MM.1S (cell line): ENCODE data around the gene LDLRAD4.

Source experiments
- EZH2phosphoT487 ChIP-seq: fragments of 300-600 bp; sonication (generic); IDR thresholded peaks from 2 replicates; pipeline ENCODE4 v1.6.1; 2018; ENCODE audit warnings: antibody characterized with exemption, low read length
- TF ChIP-seq, protein P1 (sequence below): fragments of 300-600 bp; sonication (generic); IDR thresholded peaks from 2 replicates; pipeline ENCODE4 v1.5.1; 2016; ENCODE audit warnings: antibody characterized with exemption, low read length, mixed read lengths

DNA sequence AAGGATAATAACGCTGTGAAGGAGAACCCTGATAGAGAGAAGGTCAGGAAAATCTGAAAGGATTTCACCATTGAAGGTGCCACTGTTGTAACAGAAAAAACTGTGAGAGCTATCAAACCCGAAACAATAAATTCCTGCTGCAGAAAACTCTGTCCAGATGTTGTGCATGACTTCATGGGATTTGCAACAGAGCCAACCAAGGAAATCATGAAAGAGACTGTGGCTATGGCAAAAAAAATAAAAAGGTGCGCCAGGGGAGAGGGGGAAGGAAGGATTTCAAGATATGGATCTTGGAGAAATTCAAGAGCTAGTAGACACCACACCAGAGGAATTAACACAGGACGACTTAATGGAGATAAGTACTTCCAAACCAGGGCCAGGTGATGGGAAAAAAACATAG, 88.0 kb downstream of the LDLRAD4 start:
- TF ChIP-seq, protein P1, sequence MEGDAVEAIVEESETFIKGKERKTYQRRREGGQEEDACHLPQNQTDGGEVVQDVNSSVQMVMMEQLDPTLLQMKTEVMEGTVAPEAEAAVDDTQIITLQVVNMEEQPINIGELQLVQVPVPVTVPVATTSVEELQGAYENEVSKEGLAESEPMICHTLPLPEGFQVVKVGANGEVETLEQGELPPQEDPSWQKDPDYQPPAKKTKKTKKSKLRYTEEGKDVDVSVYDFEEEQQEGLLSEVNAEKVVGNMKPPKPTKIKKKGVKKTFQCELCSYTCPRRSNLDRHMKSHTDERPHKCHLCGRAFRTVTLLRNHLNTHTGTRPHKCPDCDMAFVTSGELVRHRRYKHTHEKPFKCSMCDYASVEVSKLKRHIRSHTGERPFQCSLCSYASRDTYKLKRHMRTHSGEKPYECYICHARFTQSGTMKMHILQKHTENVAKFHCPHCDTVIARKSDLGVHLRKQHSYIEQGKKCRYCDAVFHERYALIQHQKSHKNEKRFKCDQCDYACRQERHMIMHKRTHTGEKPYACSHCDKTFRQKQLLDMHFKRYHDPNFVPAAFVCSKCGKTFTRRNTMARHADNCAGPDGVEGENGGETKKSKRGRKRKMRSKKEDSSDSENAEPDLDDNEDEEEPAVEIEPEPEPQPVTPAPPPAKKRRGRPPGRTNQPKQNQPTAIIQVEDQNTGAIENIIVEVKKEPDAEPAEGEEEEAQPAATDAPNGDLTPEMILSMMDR, result no peak
- TF ChIP-seq EZH2phosphoT487, result no peak
